Measurements from ENCODE around the gene BEND3. TPM values are rescaled to one million over a fixed set of nuclear protein-coding genes. Genes with fewer than 3 reads are reported as not detected.
A peak's percentile ranks its signal among the peaks of the same experiment; 100 is the strongest.

Gene BEND3
- total and polyA plus RNA-seq, 2 of the 8 experiments (the other 6 are each of a cell fraction or from before 2014, with no cell fraction given) = 25.2 to 38.8 TPM

GRCh38 chr6:107124934-107125348 lies 9.6 kb upstream of the BEND3 start:
- FAIRE-seq (peak; percentile 81), DNase-seq (ENCODE audit: low read depth in 1 of 2, low spot score in 2 of 2) (peak in 1 of 2 experiments; percentile 47)
- WGBS, 2 experiments (ENCODE audit: extremely low coverage in 1 of 2, insufficient coverage in 1 of 2, insufficient read length in 1 of 2, insufficient replicate concordance in 2 of 2, low coverage in 1 of 2, low lambda C conversion rate in 2 of 2, missing lambda C conversion rate in 1 of 2) = 10% methylated on average over 4 of the region's 4 CpGs; no CpG with 5 or more reads in 1 of the 2 experiments
- Histone ChIP-seq H3K27me3 (replicated peaks in 1 of 4; ENCODE audit: control insufficient read depth in 3 of 4, extremely low read depth in 1 of 4, insufficient read depth in 3 of 4, low read length in 3 of 4) (no peaks in the 10 kb centered on the region), H3K36me3 (ENCODE audit: control insufficient read depth in 2 of 4, insufficient read depth in 4 of 4, low read length in 3 of 4) (no peaks in the 10 kb centered on the region), H3K9ac (replicated peaks in 1 of 4; ENCODE audit: extremely low read depth in 1 of 4, low read depth in 3 of 4, low read length in 3 of 4) (no peak overlapping the region), H4K20me1 (replicated peaks in 1 of 2; ENCODE audit: control insufficient read depth in 1 of 2, insufficient read depth in 2 of 2, low read length in 2 of 2) (no peaks in the 10 kb centered on the region), H3K23ac (ENCODE audit: insufficient read length) (no peak overlapping the region), H3K27ac (ENCODE audit: low read depth, low read length) (no peak overlapping the region), H3K4me3 (ENCODE audit: extremely low read depth in 1 of 4, insufficient read depth in 2 of 4, low read depth in 3 of 4, low read length in 4 of 4) (no peak overlapping the region), H2BK12ac (ENCODE audit: low read depth, low read length) (peak overlapping the region; percentile 75; the same call in 1 of the 2 replicates), H3K79me2 (ENCODE audit: control insufficient read depth in 1 of 2, insufficient read depth in 2 of 2, low read length in 2 of 2) (no peaks in the 10 kb centered on the region), H3K4ac (replicated peaks; ENCODE audit: insufficient read length, low read depth, low read length) (no peak overlapping the region), H4K8ac (ENCODE audit: extremely low read depth, insufficient read depth, low read length) (no peak overlapping the region), H3K4me2 (ENCODE audit: insufficient read depth in 1 of 2, low read depth in 2 of 2, low read length in 2 of 2) (no peak overlapping the region; a peak in 2 of 4 replicates), H3K56ac (replicated peaks; ENCODE audit: insufficient read length, low read depth, low read length) (no peak overlapping the region), H2AK5ac (ENCODE audit: low read depth, low read length) (no peak overlapping the region), H2BK120ac (replicated peaks; ENCODE audit: low read depth, low read length) (no peak overlapping the region), H2BK5ac (ENCODE audit: low read depth, low read length) (peak overlapping the region; percentile 3; the same call in 1 of the 2 replicates), H2BK20ac (ENCODE audit: low read length) (no peak overlapping the region), H2BK15ac (ENCODE audit: low read length) (no peak overlapping the region), H3K23me2 (ENCODE audit: low read depth, low read length) (no peaks in the 10 kb centered on the region), H2AFZ (ENCODE audit: low read length) (no peak overlapping the region), H3K14ac (ENCODE audit: insufficient read length) (no peak overlapping the region), H4K91ac (replicated peaks; ENCODE audit: insufficient read length, low read length) (no peak overlapping the region), H3K9me3 (ENCODE audit: insufficient read depth in 2 of 2, low read depth in 1 of 2, low read length in 1 of 2) (no peaks in the 10 kb centered on the region), H3K4me1 (replicated peaks in 1 of 4; ENCODE audit: control insufficient read depth in 3 of 4, insufficient read depth in 4 of 4, low read length in 3 of 4) (peaks cover 2 to 14% (median 8%) of the 10 kb centered on the region in 4 experiments), H3K79me1 (ENCODE audit: low read depth, low read length) (no peaks in the 10 kb centered on the region), H4K5ac (ENCODE audit: insufficient read length, low read depth, low read length) (peak overlapping the region; percentile 74), H3K18ac (ENCODE audit: extremely low read depth, low read length) (no peak overlapping the region; the same call in 1 of the 2 replicates)
- ChIA-PET POLR2A (ENCODE audit: partially characterized antibody) (interaction anchor here (0.6 to 3.0 kb wide), 5 partner anchors 9 to 424 kb away, joined by 3 to 26 read pairs (median 5); partner anchors contain the start of gene BEND3), CTCF (ENCODE audit: partially characterized antibody) (interaction anchor here (0.6 to 3.6 kb wide), 10 partner anchors 8 to 778 kb away, joined by 3 to 16 read pairs (median 4); partner anchors contain the start of gene CRYBG1)
- TF ChIP-seq SP1 (IDR thresholded peaks at IDR 0.05; ENCODE audit: low read depth, low read length) (no peak), SP2 (IDR thresholded peaks at IDR 0.05; ENCODE audit: low read length) (no peak), TCF12 (IDR thresholded peaks at IDR 0.05; ENCODE audit: low read depth, low read length) (0 out of 2 replicates have a peak, but pooled peaks have one; percentile 25), CREB1 (IDR thresholded peaks at IDR 0.05) (peak; percentile 35; the same call in 1 of the 2 replicates), RAD21 (IDR thresholded peaks at IDR 0.05 in 1 of 2, conservative IDR thresholded peaks at IDR 0.05 in 1 of 2; ENCODE audit: low read depth in 2 of 2, low read length in 2 of 2) (peak in 1 of 2 experiments; percentile 21; a peak in 1 of 4 replicates), RXRA (IDR thresholded peaks at IDR 0.05; ENCODE audit: insufficient read depth, low read depth, low read length) (no peak)
